T-helper 2 cell treated with Interferon-gamma antibody and Interleukin-4, amounts not matched to agents 100 ng/mL and 5 ng/mL, for 36 hours (primary cell): ENCODE results near the gene CACNA2D4. TPM values are rescaled to one million over a fixed set of nuclear protein-coding genes. Genes with fewer than 3 reads are reported as not detected.

Experiments used
- intact Hi-C: fragments of 100-400 bp; cut with micrococcal nuclease; formaldehyde crosslinking; loops from one replicate; pipeline ENCODE4 v1.15.1; 2023
- total RNA-seq: library from RNA; stranded (reverse); gene quantifications from 2 replicates; pipeline ENCODE4 v1.2.3, GENCODE V29; 2022

CACNA2D4 gene
- total RNA-seq, 1 donor from 2014 or later: 15.3 TPM

DNA sequence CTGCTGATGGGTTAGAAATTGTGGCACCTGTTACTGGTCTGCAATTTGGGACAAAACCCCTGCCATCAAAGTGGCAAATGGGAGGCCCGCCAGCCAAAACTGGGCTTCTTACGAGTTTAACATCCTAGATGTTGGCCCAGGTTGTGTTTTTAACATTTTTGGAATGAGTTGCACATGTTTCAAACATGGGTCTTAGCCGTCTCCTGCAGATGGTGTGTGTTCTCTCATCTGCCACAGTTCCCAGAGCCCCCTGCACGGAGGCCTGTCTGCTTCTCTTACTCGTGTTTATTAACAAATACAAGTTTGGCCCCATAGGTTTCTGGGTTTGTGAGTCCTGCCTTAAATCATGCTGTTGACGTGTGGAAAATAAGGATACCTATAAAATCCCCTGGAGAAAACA lies 46.5 kb downstream of the CACNA2D4 start:
- intact Hi-C loops: no loop called here

DNA sequence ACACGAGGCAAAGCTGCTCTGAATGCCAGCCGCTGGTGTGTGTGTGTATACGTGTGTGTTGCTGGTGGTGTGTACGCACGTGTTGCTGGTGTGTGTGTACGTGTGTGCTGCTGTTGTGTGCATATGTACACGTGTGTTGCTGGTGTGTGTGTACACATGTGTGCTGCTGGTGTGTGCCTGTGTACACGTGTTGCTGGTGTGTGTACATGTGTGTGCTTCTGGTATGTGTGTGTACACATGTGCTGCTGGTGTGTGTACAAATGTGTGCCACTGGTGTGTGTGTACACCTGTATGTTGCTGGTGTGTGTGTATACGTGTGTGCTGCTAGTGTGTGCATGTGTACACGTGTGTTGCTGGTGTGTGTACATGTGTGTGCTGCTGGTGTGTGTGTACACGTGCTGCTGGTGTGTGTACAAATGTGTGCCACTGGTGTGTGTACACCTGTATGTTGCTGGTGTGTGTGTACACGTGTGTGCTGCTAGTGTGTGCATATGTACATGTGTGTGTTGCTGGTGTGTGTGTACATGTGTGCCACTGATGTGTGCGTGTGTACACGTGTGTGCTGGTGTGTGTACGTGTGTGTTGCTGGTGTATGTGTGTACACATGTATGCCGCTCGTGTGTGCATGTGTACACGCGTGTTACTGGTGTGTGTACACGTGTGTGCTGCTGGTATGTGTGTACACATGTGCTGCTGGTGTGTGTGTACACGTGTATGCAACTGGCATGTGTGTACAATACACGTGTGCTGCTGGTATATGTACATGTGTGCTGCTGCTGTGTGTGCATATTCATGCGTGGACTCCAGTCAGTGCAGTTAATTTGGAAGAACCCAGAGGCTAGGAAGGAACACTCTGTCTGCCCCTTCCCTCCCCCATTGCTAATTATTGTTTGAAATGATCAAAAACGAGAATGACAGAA lies 47.2 kb downstream of the CACNA2D4 start:
- intact Hi-C loops: no loop called here

DNA sequence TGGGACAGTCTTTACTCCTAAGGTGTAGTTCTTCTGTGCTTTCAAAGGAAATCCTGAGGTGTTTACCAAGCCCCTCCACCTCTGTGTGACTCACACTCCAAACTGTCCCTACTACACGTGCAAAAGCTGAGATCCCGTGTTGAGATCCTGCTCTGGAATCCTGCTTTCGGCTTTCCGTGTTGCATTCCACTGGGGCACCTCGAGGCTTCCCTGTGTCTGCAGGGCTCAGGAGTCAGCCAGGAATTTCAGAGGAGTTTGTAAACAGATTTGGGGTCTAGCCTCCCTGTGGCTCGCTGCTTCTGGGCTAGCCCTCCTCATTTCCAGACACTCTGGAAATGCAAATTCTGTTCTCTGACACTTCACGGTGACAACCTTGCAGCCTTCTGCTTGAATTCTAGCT lies 48.4 kb downstream of the CACNA2D4 start:
- intact Hi-C loops: no loop called here

DNA sequence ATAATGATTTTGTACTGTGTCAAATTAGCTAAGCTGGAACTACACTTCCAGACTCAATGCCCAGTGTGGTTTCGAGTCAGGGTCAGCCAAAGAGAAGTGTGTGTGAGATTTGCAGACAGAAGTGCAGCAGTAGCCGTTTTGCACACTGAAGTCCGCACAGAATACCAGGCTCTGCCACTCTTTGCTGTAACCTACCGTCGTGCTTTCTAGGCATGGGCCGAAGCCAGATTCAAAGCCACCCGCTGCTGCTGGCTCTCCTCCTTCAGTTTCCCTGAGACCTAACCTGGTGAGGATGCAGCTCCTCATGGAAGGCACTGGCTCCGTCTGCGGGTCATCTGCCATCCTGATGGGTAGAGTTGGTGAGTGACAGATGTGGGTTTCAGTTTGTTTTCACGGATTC lies 49.3 kb downstream of the CACNA2D4 start:
- intact Hi-C loops: no loop called here

DNA sequence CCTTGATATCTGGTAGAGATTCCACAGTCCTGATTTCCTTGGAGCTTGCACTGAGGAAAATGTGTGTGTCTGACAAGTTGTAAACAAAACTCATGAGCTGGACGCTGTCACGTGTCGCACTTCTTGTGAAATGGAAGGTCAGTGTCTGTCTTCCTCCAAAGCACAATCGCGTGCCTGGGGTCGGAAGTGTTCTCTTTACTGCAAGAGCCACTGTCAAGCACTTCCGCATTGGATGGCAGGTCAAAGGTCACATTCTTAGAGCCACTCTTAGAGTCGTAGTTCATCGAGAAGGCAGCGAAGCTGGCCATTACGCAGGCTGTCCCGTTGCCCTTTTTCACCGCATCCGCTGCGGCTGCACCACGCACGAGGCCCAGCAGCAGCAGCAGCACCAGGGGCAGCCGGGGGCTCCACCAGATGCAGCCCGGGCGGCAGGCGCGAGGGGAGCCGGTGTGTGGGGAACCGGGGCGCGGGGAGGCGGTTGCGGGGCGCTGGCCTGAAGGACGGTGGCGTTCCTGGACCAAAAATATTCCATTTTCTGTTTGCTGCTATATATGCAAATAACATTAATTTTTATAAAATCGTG lies 53.1 kb downstream of the CACNA2D4 start:
- intact Hi-C loops: no loop called here

DNA sequence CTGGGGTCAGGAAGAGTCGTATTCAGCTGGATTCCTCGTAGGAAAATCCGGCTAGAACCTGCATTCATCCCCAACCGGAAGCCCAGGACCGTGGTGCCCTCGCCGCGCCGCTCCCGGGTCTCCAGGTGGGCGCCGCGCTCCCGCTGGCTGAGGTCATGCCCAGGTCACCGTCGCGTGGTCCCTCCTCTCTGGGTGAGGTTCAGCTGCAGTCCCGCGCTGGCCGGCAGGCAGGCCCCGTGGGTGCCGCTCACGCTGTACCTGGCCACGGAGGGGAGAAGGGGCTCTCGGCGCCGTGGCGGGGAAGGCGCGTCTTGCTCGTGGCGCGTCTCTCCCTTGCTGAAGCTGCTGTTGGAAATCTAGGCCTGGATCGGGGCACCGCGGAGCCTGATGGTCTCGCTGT lies 53.6 kb downstream of the CACNA2D4 start:
- intact Hi-C loops: no loop called here

DNA sequence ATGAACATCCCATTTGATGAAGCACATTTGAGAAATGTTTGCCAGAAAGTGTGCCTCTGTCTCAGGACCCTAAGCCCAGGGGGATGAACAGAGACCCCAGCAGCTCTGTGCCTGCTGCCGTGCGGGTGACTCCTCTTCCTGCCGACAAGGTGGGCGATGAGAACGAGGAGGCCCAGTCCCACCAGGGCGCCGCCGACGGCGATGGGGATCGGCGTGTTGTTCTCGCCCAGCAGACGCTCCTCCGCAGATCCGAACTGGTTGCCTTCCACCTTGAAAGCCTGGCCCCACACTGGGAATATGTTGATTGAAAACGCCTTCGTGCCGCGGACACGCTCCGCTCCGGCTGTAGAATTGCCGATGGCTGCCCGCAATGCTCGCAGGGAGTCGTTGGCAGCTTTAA lies 54.0 kb downstream of the CACNA2D4 start:
- intact Hi-C loops: no loop called here

DNA sequence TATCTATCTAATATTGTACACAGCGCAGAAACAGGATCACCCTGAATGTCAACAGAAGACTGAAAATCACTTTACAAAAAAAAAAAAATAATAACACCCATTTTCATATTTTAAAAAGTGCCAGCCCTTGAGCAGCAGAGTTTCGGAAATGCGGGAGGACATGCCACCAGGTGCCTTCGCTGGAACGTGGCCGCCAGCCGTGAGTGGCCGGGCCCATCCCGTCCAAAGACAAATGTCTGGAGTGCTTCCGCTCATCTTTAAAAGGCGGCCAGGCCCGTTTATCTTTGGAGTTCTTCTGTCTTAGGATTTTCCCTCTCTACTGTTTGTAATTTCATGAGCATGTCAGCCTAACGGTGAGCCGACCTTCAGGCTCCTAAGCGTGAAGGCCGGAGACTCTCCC lies 54.6 kb downstream of the CACNA2D4 start:
- intact Hi-C loops: no loop called here

DNA sequence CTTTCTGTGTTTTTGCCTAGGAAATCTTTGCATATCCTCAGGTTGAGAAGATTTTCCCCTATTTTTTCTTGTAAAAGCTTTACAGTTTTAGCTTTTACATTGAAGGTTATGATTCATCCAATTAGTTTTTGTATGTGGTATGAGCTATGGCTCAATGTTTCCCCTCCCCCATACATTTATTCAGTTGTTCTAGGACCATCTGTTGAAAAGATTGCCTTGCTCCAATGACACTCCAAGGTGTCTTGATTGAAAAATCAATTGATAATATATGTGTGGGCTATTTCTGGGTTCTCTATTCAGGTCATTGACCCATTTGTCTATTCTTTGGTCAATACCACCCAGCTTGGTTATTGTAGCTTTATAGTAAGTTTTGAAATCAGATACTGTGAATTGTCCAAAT lies 55.5 kb downstream of the CACNA2D4 start:
- intact Hi-C loops: no loop called here

DNA sequence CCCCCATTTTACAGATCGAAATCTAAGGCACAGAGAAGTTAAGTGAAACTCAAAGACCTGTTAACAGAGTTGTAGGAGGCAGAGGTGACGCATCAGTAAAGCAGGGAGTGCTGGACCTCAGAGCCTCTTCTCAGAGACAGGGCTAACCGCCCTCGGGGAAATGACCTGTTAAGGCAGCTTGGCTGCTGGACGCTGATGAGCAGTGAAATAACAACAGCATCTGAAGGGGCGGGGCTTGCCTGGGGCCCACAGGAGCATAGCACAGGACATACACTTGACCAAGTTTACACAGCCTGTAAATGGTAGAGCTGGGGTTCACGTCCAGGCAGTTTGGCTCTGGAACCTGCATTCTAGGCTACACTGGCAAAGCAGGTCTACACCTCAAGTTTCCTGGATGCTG lies 58.8 kb downstream of the CACNA2D4 start:
- intact Hi-C loops: no loop called here

DNA sequence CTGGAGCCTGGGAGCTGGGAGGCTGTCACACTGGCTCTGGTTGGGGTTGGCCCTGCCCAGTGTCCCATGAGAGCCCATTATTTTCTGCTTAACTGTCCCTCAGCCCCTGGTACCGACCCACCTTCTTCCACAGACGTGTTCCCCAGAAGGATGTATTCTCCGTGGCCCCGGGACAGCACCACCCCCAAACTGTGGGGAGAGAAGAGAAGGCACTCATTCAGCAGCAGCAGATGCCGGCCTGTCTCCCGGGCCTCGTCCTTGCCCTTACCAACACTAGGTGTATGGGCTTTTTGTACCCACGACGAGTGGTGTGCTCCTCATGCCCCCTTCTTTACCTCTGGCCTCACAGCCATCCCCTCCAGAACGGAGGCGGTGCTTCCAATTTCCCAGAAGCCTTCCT lies 60.0 kb downstream of the CACNA2D4 start:
- intact Hi-C loops: no loop called here

DNA sequence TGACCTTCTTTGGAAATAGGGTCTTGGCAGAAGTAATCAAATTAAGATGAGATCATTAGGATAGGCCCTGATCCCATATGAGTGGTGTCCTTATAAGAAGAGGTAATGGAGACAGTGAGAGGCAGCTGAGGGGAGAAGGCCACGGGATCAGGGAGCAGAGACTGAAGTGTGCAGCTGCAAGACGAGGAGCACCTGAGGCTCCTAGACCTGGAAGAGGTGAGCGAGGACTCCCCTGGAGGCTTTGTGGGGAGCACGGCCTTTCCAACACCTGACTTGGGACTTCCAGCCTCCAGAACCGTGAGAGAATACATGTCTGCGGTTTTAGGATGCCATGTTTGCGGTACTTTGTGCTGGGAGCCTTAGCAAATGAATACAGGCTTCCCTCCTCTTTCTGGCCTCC lies 60.6 kb downstream of the CACNA2D4 start:
- intact Hi-C loops: no loop called here

DNA sequence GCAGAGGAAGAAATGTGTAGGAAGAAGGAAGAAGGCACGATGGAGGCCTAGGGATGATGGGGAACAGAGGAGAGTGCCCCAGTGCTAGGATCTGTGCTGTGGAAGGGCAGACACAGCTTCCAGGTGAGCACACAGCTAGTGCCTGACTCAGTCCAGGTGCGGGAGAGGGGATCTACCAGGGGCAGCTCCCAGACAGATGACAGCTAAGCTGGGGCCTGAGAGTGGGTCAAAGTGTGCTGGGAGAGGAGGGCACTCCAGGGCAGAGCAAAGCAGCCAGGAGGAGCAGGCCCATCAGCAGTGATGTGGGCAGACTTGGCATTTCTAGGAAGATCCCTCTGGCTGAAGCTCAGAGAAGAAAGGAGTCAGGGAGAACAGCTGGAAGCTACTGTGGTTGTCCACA lies 61.4 kb downstream of the CACNA2D4 start:
- intact Hi-C loops: no loop called here

DNA sequence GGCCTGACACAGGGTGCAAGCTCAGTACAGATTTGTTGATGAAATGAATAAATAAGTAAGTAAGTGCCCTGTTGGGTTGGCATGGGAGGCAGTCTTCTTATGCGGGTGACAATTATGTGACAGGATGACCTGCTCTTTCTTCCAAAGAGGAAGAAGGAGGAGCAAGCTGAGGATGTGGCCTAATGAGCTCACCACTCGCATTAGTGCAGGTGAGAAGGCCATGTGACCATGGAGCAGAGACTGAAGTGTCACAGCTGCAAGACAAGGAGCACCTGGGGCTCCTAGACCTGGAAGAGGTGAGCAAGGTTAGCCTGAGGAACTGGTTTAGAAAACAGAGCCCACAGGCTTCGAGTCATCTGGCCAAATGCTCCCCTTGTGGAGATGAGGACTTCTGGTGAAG lies 63.2 kb downstream of the CACNA2D4 start:
- intact Hi-C loops: no loop called here

DNA sequence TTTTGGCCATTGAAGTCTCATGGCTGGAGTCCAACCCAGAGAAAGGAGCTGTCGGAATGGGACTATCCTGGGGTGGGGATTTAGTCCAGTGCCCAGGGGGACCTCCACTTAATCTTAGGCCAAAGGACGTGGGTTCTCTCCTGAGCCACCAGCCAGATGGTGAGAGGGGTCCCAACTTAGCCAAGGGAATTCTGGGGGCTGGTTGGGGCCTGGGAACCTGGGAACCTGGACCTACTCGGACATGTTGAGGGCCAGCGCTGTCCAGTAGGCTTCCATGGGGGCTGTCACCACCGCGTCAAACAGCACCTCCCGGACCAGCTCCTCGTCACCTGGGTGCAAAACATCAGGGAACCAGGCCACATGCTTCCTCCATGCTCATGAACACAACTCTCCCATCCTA lies 64.7 kb downstream of the CACNA2D4 start:
- intact Hi-C loops: no loop called here

DNA sequence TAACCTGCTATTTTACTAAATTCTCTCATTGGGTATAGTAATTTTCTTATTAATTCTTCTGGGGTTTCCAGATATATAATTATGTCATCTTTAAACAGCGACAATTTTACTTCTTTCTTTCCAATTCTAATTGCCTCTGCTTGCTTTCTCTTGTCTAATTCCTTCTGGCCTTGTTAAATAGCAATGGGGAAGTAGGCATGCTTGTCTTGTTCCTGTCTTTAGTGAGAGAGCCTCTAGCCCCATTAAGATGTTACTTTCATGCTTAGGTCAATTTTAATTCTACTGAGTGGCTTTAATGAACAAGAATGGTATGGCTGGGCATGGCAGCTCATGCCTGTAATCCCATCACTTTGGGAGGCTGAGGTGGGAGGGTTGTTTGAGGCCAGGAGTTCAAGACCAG lies 66.4 kb downstream of the CACNA2D4 start:
- intact Hi-C loops: no loop called here

DNA sequence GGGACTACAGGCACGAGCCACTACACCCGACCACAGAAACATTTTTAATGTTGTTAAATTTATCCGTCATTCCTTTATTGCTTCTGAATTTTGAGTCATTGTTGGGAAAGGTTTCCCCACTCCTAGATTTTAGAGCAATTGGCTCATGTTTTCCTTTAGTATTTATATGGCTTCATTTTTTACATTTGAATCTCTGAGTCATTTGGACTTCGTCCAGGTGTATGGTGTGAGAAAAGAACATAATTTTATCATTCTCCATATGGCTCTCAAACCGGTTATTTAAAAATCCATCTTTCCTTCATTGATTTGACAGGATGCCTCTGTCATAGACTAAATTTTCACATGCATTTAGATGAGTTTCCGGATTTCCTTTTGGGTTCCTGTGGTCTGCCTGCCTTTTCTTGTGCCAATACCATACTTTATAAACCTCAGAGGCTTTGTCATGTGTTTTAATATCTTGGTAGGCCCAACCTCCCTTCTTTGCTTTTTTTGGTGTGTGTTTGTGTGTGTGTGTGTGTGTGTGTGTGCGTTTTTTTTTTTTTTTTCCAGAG lies 67.2 kb downstream of the CACNA2D4 start:
- intact Hi-C loops: no loop called here

DNA sequence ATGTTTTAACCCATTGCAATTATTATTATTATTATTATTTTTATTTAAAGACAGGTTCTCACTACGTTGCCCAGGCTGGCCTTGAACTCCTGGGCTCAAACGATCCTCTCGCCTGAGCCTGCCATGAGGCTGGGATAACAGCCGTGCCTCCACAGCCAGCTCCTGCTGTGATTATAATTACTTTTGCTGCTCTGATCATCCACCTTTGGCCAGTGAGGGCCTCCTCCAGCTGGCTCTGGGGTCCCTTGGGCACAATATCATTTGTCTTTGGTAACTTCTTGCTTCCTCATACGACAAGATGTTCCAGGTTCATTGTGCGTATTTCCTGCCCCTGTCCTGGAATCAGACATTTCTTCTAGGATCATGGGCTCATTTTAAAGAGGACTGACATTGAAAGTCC lies 69.7 kb downstream of the CACNA2D4 start:
- intact Hi-C loops: no loop called here

DNA sequence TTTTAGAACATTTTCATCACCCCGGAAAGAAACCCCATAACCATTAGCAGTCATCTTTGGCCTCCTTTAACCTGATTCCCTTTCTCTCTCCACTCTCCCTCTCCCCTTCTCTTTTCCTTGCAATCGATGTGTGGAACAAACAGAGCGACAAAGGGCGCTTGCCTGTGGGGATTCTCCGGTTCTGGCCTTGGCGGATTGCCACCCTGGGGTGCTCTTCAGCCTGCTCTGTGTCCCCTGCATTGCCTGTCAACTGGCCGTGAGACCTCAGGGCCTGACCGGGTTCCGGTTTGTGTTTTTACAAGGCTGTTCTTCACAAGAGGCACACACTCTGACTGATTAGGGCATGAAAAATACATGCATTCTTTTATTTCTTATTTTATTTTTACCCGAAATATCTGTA lies 70.3 kb downstream of the CACNA2D4 start:
- intact Hi-C loops: no loop called here

DNA sequence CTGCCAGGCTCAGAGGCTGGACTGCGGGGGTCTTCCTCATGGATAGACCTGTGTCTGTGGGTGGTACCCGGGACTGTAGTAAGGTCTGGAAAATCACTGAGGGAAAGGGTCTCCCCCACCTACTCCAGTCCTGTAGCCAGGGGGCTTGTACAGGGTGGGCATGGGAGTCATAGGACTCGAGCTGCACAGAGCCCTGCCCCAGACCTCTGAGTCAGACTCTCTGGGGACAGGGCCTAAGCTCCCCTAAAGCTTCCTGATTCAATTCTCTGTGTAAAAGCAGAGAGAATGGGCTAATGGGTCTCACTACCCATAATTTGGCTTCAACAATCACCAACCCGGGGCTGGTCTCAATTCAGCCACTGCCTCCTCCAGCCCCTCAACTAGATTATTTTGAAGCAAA lies 71.0 kb downstream of the CACNA2D4 start:
- intact Hi-C loops: no loop called here

DNA sequence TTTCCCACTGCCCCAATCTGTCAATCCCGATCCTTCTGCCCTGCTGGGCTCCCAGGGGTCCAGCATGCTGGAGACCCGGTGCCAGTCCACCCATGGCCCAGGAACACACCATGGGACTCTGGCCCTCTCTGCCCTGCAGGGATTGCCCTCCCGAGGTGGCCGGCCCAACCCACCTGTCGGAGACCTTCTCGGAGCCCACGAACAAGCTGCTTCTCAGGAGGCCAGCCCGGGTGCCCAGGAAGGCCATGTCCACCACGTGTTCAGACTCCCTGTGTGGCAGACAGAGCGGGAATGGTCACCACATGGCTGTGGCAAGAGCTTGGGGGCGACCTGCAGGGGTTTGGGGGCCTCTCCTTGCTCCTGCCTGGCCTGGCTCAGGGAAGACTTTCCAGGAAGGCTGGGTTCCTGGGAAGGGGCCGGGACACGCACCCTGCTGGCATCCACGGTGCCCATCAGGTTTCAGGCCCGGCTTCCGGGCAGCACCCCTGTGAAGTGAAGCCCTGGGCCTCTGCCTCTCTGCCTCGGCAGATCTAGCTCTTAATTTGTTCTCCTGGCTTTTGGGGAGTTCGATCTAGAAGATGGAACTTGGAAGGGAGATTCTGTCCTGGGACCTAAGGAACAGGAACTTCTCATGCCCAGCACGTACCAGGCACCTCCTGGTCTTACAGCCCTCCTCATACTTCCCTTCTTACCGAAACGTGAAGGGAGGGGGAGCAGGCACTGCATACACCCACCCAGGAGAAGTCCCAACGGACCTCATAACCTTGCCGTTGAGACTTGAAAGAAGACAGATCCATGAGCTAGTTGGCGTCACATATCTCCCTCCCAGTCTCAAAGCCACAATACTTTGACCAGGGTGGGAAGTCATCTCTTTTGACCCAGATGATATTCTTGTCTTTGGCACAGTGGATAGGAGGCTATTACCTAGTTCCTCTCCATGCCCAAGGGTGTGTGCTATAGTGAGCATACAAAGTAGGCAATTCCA lies 71.7 kb downstream of the CACNA2D4 start:
- intact Hi-C loops: no loop called here

DNA sequence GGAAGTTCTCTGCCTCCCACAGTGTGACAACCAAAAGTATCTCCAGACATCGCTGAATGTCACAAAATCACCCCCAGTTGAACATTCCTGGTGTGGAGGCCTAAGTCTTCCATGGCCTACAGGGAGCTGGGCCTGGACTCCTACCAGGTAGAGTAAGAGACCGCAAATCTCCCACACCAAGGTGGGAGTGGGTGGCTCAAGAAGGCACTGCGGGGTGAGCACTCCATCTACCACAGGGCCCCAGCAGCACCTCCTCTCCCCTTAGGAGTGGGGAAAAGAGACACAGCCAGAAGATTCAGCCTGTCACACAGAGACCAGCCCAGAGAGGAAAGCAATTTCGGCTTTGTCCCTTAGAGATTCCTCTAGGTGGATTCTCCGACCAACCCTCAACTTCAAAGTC lies 72.6 kb downstream of the CACNA2D4 start:
- intact Hi-C loops: no loop called here
